ENCODE results near the gene RPAIN. TPM values are rescaled to one million over a fixed set of nuclear protein-coding genes. Genes with fewer than 3 reads are reported as not detected.

RPAIN gene
- total and polyA plus RNA-seq, 2 donors from 2014 or later = 34.0 to 36.1 TPM

DNA sequence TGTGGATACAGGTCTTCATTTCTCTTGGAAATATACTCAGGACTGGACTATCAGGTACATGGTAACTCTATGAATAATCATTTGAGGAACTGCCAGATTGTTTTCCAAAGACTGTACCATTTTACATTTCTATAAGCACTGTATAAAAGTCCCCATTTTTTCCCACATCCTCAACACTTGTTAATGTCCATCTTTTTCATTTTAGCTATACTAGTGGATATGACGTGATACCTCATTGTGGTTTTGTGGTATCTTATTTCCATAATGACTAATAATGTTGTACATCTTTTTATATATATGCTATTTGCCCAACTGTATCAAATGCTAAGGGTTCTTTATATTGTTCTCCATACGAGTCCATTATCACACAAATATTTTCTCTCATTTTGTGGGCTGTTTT lies 23.4 kb upstream of the RPAIN start:
- Histone ChIP-seq H3K27me3 (ENCODE audit: control insufficient read depth, insufficient read depth, low read length) (no peaks in the 10 kb centered on the region), H3K27ac (ENCODE audit: low read depth in 2 of 2, low read length in 2 of 2) (no peak overlapping the region), H3K4me1 (ENCODE audit: control insufficient read depth in 2 of 3, insufficient read depth in 2 of 3, low read depth in 1 of 3, low read length in 3 of 3) (no peaks in the 10 kb centered on the region), H3K4me3 (ENCODE audit: low read length in 3 of 3) (no peak overlapping the region), H3K9me3 (ENCODE audit: control insufficient read depth in 2 of 3, insufficient read depth in 1 of 3, low read length in 3 of 3) (no peaks in the 10 kb centered on the region), H3K36me3 (ENCODE audit: control insufficient read depth in 2 of 3, insufficient read depth in 3 of 3, low read length in 3 of 3) (peaks cover 8 to 56% (median 34%) of the 10 kb centered on the region in 3 donors), H3K9ac (ENCODE audit: low read length in 3 of 3) (no peak overlapping the region)
- TF ChIP-seq, protein P1, sequence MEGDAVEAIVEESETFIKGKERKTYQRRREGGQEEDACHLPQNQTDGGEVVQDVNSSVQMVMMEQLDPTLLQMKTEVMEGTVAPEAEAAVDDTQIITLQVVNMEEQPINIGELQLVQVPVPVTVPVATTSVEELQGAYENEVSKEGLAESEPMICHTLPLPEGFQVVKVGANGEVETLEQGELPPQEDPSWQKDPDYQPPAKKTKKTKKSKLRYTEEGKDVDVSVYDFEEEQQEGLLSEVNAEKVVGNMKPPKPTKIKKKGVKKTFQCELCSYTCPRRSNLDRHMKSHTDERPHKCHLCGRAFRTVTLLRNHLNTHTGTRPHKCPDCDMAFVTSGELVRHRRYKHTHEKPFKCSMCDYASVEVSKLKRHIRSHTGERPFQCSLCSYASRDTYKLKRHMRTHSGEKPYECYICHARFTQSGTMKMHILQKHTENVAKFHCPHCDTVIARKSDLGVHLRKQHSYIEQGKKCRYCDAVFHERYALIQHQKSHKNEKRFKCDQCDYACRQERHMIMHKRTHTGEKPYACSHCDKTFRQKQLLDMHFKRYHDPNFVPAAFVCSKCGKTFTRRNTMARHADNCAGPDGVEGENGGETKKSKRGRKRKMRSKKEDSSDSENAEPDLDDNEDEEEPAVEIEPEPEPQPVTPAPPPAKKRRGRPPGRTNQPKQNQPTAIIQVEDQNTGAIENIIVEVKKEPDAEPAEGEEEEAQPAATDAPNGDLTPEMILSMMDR (IDR thresholded peaks at IDR 0.05; ENCODE audit: borderline replicate concordance, extremely low read depth, insufficient read depth) = no peak
- FAIRE-seq (no peak), DNase-seq (no peak)
- intact Hi-C loops (cut with DNase I) = no loop called here

DNA sequence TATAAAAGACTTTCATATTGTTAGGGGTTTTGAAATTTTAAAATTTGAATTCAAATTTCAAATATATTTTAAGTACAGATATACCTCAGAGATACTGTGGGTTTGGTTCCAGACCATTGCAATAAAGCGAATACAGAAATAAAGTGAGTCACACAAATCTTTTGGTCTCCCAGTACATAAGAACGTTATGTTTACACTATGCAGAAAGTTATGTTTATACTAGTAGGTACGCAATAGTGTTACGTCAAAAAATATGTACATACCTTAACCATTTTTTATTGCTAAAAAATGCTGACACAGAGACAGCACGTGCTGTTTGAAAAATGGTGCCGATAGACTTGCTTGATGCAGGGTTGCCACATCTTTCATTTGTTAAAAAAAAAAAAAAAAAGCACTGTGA lies 20.2 kb upstream of the RPAIN start:
- no peak overlapping the region for H3K9ac ChIP-seq (ENCODE audit: low read length in 3 of 3)
- H3K4me1 ChIP-seq (ENCODE audit: control insufficient read depth in 2 of 3, insufficient read depth in 2 of 3, low read depth in 1 of 3, low read length in 3 of 3) = no peaks in the 10 kb centered on the region
- H3K4me3 ChIP-seq (ENCODE audit: low read length in 3 of 3) = no peak overlapping the region
- no peaks in the 10 kb centered on the region for H3K27me3 ChIP-seq (ENCODE audit: control insufficient read depth, insufficient read depth, low read length)
- H3K36me3 ChIP-seq (ENCODE audit: control insufficient read depth in 2 of 3, insufficient read depth in 3 of 3, low read length in 3 of 3) = peaks cover 7 to 53% (median 31%) of the 10 kb centered on the region in 3 donors
- intact Hi-C loops (cut with DNase I) = no loop called here
- H3K27ac ChIP-seq (ENCODE audit: low read depth in 2 of 2, low read length in 2 of 2) = no peak overlapping the region
- TF ChIP-seq, protein P1 (IDR thresholded peaks at IDR 0.05; ENCODE audit: borderline replicate concordance, extremely low read depth, insufficient read depth) = no peak
- DNase-seq (no peak), FAIRE-seq (no peak)
- no peaks in the 10 kb centered on the region for H3K9me3 ChIP-seq (ENCODE audit: control insufficient read depth in 2 of 3, insufficient read depth in 1 of 3, low read length in 3 of 3)

DNA sequence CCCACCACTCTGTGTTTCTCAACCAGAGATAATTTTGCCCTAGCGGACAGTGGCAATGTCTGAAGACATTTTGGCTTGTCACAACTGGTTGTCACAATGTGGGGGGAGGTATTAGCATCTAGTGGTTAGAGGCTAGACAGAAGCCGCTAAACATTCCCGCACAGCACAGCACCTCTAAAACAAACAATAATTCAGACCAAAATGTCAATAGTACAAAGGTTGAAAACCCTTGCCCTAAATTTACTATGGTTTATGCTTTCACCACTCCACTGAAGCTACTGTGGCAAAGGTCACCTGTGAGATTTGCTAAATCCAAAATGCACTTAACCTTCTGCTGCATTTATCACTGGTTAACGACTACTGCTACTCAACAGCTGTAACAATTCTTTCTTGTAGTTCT lies 14.6 kb upstream of the RPAIN start:
- no peaks in the 10 kb centered on the region for H3K27me3 ChIP-seq (ENCODE audit: control insufficient read depth, insufficient read depth, low read length)
- FAIRE-seq (no peak), DNase-seq (no peak)
- H3K4me3 ChIP-seq (ENCODE audit: low read length in 3 of 3) = no peak overlapping the region
- H3K27ac ChIP-seq (ENCODE audit: low read depth in 2 of 2, low read length in 2 of 2) = no peak overlapping the region
- H3K9me3 ChIP-seq (ENCODE audit: control insufficient read depth in 2 of 3, insufficient read depth in 1 of 3, low read length in 3 of 3) = no peaks in the 10 kb centered on the region
- TF ChIP-seq, protein P1 (IDR thresholded peaks at IDR 0.05; ENCODE audit: borderline replicate concordance, extremely low read depth, insufficient read depth) = no peak
- intact Hi-C loops (cut with DNase I) = no loop called here
- H3K9ac ChIP-seq (ENCODE audit: low read length in 3 of 3) = no peak overlapping the region
- no peaks in the 10 kb centered on the region for H3K4me1 ChIP-seq (ENCODE audit: control insufficient read depth in 2 of 3, insufficient read depth in 2 of 3, low read depth in 1 of 3, low read length in 3 of 3)
- H3K36me3 ChIP-seq (ENCODE audit: control insufficient read depth in 2 of 3, insufficient read depth in 3 of 3, low read length in 3 of 3) = peaks cover 20 to 57% (median 55%) of the 10 kb centered on the region in 3 donors

DNA sequence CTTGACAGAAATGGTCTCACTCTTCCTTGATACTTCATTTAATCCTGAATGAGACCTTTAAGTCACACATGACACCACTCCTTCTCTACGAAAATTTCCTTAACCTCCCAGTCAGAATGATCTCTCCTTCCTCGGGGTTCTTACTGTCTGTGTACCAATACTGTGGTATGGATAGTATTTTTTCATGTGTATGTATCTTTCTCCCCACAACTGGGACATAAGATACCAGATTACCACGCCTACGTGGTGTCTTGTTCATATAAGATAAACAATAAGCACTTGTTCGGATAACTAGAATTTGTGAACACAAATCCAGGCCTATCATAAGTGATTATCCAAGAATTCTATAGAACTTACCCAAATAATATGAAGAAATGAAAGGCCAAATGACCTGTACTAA lies 11.8 kb upstream of the RPAIN start:
- Histone ChIP-seq H3K27me3 (ENCODE audit: control insufficient read depth, insufficient read depth, low read length) (no peaks in the 10 kb centered on the region), H3K36me3 (ENCODE audit: control insufficient read depth in 2 of 3, insufficient read depth in 3 of 3, low read length in 3 of 3) (peaks cover 20 to 60% (median 58%) of the 10 kb centered on the region in 3 donors), H3K4me3 (ENCODE audit: low read length in 3 of 3) (no peak overlapping the region), H3K9me3 (ENCODE audit: control insufficient read depth in 2 of 3, insufficient read depth in 1 of 3, low read length in 3 of 3) (no peaks in the 10 kb centered on the region), H3K27ac (ENCODE audit: low read depth in 2 of 2, low read length in 2 of 2) (no peak overlapping the region), H3K9ac (ENCODE audit: low read length in 3 of 3) (no peak overlapping the region), H3K4me1 (ENCODE audit: control insufficient read depth in 2 of 3, insufficient read depth in 2 of 3, low read depth in 1 of 3, low read length in 3 of 3) (no peaks in the 10 kb centered on the region)
- DNase-seq (no peak), FAIRE-seq (no peak)
- TF ChIP-seq, protein P1 (IDR thresholded peaks at IDR 0.05; ENCODE audit: borderline replicate concordance, extremely low read depth, insufficient read depth) = no peak
- intact Hi-C loops (cut with DNase I) = no loop called here
